Left ventricle myocardium superior (tissue), 1 donor: ENCODE measurements around the gene ARSI. TPM values are rescaled to one million over a fixed set of nuclear protein-coding genes. Genes with fewer than 3 reads are reported as not detected.

Experiments used
- ATAC-seq: fragments of 200-7000 bp; cut with Tn5 transposase; one replicate; pipeline ENCODE4 v1.9.1; 2020; ENCODE audit warnings: mild to moderate bottlenecking, moderate library complexity
- DNase-seq: peaks from one replicate; pipeline ENCODE4 v3.0.0-alpha.2; 2020
- intact Hi-C: fragments of 100-400 bp; cut with micrococcal nuclease; formaldehyde crosslinking; loops from one replicate; pipeline ENCODE4 v1.11.0; 2022
- total RNA-seq: library from RNA; stranded (reverse); fragmentation: NEBNext Ultra II Directional; extraction: Animal tissue kit (Norgen Biotek cat#: 25700); gene quantifications from one replicate; pipeline ENCODE4 v1.2.1, GENCODE V29; 2021
- donor health status: DM: no; HTN: yes; CAD: no; lungs with severe emphysema.

ARSI gene
- total RNA-seq, 1 donor from 2014 or later = 0.25 TPM

GRCh38 chr5:150278046-150278730 lies 24.5 kb downstream of the ARSI start:
- ATAC-seq (no peak), DNase-seq (no peak)
- intact Hi-C loops = no loop called here

- DNase-seq (no peak), ATAC-seq (no peak)
- intact Hi-C loops = no loop called here
Measured at GRCh38 chr5:150277043-150277442, 25.7 kb downstream of the ARSI start.

DNA sequence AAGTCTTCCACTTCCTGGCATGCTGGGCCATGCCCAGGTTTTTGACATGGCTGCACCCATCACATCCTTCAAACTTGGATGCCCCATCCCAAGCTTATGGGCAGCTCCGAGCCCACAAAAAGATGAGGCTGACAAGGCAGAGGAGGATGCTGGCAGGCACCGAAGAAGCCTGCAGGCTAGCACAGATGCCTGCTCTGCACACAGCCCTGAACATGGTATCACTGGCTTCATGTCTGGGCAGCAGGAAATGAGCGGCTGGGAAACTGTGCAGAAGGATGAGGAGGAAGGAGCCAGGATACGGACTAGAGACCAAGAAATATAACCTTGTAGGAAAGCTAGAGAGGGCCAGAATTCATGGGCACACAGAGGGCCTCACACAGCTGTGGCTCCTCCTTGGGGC lies 27.9 kb downstream of the ARSI start:
- intact Hi-C loops = no loop called here
- ATAC-seq (no peak), DNase-seq (no peak)

- intact Hi-C loops = no loop called here
- DNase-seq = no peak
- ATAC-seq = peak; percentile 38
Measured at GRCh38 chr5:150272531-150272930, 30.2 kb downstream of the ARSI start.

- no peak for DNase-seq
- intact Hi-C loops = no loop called here
Measured at GRCh38 chr5:150271923-150272322, 30.8 kb downstream of the ARSI start.

GRCh38 chr5:150271296-150271692 lies 31.4 kb downstream of the ARSI start:
- ATAC-seq = no peak
- intact Hi-C loops = no loop called here
- DNase-seq = no peak

More at GRCh38 chr5:150271923-150272322, 30.8 kb downstream of the ARSI start:
- ATAC-seq = no peak

DNA sequence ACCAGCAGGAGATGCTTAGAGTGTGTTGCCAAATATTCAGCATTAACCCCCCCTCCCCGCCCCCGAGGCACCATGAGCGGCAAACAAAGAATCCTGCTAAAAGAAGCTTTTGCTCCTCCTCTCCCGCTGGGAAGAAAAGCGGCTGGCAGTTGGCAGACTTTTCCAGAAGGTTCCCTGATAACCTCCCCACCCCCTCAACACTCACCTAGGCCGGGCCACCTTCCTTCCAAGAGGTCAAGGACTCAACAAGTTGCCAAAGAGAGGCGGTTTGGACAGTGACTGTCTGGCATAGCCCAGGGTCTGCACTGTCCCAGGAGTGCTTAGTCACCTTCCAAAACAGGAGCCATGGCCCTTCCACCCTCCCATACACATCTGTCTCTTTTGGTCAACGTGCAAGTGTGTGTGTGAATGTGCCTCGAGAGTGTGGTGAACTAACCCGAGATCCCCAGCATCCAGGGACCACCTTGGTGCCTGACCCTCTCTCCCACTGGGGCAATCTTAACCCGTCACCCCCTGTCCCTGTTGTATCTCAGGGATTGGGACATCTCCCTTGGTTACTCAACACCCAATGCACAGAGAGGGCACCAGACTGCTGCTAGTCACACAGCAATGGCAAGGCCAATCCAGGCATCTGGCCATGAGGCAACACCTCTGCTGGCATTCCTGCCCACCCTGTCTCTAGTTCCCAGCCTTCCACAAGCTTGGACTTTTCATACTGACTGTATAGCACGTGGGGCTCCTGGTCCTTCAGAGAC lies 32.0 kb downstream of the ARSI start:
- ATAC-seq = no peak
- intact Hi-C loops = no loop called here
- DNase-seq = no peak

DNA sequence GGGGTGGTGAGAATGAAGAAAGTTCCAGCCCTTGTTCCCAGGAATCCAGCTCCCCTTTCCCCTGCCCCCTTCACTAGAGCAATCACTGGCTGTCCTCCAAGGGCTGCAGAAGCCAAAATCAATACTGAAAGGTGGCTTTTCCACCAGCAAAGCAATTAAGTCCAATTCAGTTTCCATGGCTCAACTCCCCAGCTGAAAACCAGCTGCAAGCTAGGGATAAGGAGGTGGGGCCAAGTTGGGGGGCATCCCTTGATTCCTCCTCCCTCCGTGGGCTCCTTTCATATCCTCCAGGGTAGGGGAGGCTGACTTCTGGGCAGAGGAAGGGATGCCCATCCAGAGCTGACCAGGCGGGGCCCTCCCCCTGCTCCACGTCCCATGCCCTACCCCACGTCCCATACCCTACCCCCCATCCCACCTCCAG lies 35.8 kb downstream of the ARSI start:
- ATAC-seq (no peak), DNase-seq (no peak)
- intact Hi-C loops = no loop called here

DNA sequence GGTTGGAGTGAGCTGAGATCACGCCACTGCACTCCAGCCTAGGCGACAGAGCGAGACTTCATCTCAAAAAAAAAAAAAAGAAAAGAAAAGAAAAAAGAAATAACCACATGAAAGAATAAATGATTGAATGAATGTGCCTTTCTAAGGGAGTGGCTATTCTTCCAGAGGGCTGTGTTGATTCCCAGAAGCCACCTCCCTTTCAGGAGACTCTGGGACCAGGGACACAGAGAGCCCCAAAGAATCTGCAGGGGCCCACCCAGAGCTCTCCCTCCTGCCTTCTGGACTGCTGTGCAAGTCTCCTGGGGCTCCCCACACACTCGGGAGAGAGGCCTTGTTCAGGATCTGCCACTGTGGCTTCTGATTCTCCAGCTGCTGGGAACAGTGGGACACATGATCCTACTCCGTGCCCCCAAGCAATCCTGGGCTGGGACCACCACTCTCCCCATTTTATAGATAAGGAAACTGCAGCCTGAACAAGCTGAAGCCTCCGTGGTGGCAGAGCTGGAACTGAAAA lies 36.8 kb downstream of the ARSI start:
- ATAC-seq = no peak
- DNase-seq = no peak
- intact Hi-C loops = no loop called here

DNA sequence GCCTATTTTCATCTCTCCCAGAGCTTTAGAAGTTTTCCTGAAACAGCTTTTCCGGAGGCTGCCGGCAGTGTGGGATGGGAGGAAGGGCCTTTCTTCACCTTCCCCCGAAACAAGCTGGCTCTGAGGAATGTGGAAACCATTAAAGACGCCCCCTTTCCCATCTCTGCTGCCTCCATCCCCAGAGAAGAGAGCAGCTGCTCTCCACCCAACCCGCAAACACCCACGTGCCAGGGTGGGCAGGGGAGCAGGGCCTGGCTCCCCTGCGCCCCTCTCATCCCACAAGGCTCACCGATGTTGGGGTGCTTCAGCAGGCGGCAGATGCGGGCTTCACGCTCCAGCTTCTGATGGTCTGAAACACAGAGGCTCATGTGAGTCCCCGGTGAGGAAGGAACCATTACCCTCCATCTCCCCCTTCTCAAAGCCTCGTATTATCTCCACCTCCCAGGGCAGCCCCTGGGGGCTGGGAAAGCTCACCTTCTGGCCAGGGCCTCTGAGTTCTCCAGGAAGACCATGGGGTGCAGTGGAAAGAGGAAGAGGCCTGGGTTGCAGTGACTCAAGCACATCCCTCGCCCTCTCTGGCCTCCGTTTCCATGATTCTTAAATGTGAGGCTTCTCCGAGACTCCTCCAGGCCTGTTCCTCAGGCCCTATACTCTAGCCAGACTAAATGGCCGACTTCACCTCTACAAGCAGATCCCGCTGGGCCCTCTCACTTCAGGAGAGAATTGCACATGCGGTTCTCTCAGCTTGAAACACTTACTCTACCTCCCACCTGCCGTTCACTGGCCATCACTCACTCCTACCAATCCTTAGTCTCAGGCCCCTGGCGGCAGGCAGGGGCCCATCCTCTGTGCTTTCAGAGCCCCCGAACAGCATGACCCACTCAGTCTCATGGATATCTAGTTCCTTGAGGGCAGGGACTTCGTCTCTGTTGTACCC lies 37.8 kb downstream of the ARSI start:
- ATAC-seq (no peak), DNase-seq (no peak)
- intact Hi-C loops = no loop called here

GRCh38 chr5:150263801-150264621 lies 38.7 kb downstream of the ARSI start:
- intact Hi-C loops = no loop called here
- ATAC-seq (peak; percentile 67), DNase-seq (no peak)

DNA sequence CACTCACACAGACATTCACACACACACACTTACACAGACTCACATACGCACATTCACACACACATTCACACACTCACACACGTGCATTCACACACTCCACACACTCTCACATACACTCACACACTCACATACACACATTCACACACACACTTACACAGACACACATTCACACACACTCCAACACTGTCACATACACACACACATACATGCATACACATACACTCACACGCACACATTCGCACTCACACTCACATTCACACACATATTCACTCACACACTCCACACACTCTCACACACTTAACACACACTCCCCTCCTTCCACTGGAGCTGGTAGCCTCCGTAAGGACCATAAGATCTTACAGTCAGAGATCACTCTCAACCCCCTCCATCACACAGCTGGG lies 39.3 kb downstream of the ARSI start:
- no peak for ATAC-seq
- DNase-seq = no peak
- intact Hi-C loops = no loop called here

- intact Hi-C loops = no loop called here
- DNase-seq (no peak), ATAC-seq (no peak)
Measured at GRCh38 chr5:150262502-150262901, 40.2 kb downstream of the ARSI start.

GRCh38 chr5:150261231-150261630 lies 41.5 kb downstream of the ARSI start:
- ATAC-seq = no peak
- DNase-seq = no peak
- intact Hi-C loops = no loop called here

- intact Hi-C loops = no loop called here
- DNase-seq (no peak), ATAC-seq (no peak)
Measured at GRCh38 chr5:150258130-150258529, 44.6 kb downstream of the ARSI start.

DNA sequence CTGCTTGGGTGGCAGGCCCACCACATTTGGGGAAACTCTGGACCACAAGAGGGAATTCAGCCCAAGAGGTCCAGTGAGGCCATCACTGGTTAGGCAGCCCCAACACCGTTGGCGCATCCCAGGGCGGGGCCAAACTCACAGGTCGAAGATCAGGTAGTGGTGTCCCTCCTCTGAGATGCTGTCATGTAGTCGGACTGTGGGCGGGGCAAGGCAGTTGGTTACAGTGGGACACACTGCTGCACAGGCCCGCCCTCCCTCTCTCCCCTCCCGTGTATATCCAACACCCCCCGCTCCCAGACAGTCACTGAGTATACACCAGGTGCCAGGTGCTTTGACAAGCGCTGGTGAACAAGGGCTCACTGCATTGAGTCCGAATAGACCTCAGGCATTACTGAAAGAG lies 45.3 kb downstream of the ARSI start:
- intact Hi-C loops = no loop called here
- DNase-seq = no peak
- no peak for ATAC-seq

GRCh38 chr5:150256410-150257064 lies 46.2 kb downstream of the ARSI start:
- no peak for ATAC-seq

DNA sequence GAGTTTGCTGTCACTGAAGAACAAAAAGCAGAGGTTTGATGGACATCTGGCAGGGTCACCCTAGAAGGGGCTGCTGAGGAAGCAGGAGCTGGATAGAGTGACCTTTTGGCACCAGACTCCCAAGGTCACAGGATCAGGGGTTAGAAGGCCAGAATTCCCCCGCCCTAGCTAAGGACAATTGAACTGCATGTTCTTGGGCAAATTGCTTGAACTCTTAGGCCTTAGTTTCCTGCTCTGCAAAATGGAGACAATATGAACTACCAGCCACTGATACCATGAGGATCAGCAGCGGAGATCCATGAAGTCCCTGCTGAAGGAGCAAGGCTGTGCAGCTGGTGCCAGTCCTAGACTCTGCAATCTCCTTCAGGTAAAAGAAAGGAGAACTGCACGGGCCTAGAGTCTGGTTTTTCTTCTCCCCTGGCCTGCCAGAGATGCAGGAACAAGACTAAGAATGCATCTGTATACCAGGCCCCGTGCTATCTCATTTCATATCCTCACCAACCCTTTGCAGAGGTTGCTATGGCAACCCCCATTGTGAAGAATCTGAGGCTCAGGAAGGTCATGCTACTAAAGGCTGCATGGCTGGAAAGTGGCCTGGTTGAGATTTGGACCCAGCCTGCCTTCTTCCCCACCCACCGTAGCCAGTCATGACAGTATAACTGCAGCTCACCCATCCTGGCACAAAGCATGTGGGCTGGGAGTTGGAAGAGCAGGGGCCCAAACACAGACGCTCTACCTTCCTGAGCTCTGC lies 46.9 kb downstream of the ARSI start:
- no peak for DNase-seq
- intact Hi-C loops = no loop called here
- ATAC-seq = no peak

More at GRCh38 chr5:150256410-150257064, 46.2 kb downstream of the ARSI start:
- intact Hi-C loops = no loop called here
- no peak for DNase-seq
